Transverse colon (tissue), 4 donors: ENCODE measurements around the gene FLCN. TPM values are rescaled to one million over a fixed set of nuclear protein-coding genes. Genes with fewer than 3 reads are reported as not detected.

ENCODE experiments used
- DNase-seq: peaks from one replicate; pipeline ENCODE4 v3.0.0-alpha.2; 2019
- H3K27ac ChIP-seq, 4 donors: fragments of 200-600 bp; sonication (generic); 2 replicates each; pipeline ENCODE4 v1.5.1; 2016 to 2018; ENCODE audit warnings: inconsistent platforms in 4 of 4
- H3K27me3 ChIP-seq: fragments of 200-600 bp; sonication (generic); 2 replicates; pipeline ENCODE4 v1.5.1; 2017; ENCODE audit warnings: inconsistent platforms
- H3K36me3 ChIP-seq, 4 donors: fragments of 200-600 bp; sonication (generic); 2 replicates each; pipeline ENCODE4 v1.5.1; 2017 to 2019; ENCODE audit warnings: inconsistent platforms in 4 of 4
- H3K4me1 ChIP-seq, 4 donors: fragments of 200-600 bp; sonication (generic); 2 replicates each; pipeline ENCODE4 v1.5.1; 2017 to 2020; ENCODE audit warnings: inconsistent platforms in 4 of 4
- H3K4me3 ChIP-seq, 4 donors: fragments of 200-600 bp; sonication (generic); 1 replicate in 1 of 4; 2 replicates in 3 of 4; pipeline versions ENCODE4 v1.5.1 to v1.6.1; 2017 to 2019; ENCODE audit warnings: inconsistent platforms in 4 of 4
- H3K9me3 ChIP-seq, 2 donors: fragments of 200-600 bp; sonication (generic); 2 replicates each; pipeline ENCODE4 v1.5.1; 2017 to 2019; ENCODE audit warnings: inconsistent platforms in 2 of 2
- EP300 ChIP-seq: sonication (generic); formaldehyde crosslinking; IDR thresholded peaks from one replicate; pipeline ENCODE4 v1.6.1; 2017; ENCODE audit warnings: antibody characterized with exemption, low read depth
- POLR2A ChIP-seq: fragments of 450-650 bp; IDR thresholded peaks from one replicate; pipeline ENCODE4 v1.6.1; 2016; ENCODE audit warnings: antibody characterized with exemption, mild to moderate bottlenecking, moderate library complexity
- POLR2AphosphoS5 ChIP-seq, 3 donors: sonication (generic); formaldehyde crosslinking; IDR thresholded peaks; one replicate each; pipeline ENCODE4 v1.6.1; 2016; ENCODE audit warnings: antibody characterized with exemption in 3 of 3
- WGBS, 2 donors: methylation state at CpG; one replicate each; pipeline ENCODE4 v1.1.5; 2018; ENCODE audit warnings: low coverage in 1 of 2; 5-methylcytosine and 5-hydroxymethylcytosine counted together
- in situ Hi-C, 4 donors: fragments of 200-750 bp; cut with MboI; loops; one replicate each; pipeline versions ENCODE4 v1.15.0 to v1.15.1; 2017; ENCODE audit warnings: low sequenced_read_pairs in 3 of 4, low pct_ligation_motif_present in 1 of 4, low pct_unique_long_range_greater_than_20kb in 1 of 4
- intact Hi-C: fragments of 100-400 bp; cut with DNase I; formaldehyde crosslinking; loops from one replicate; pipeline ENCODE4 v1.15.1; 2023; ENCODE audit warnings: low total_unique reads
- total RNA-seq, 4 donors: library from RNA; depleted of rRNA; stranded (reverse); fragments of >200 nt; gene quantifications; one replicate each; pipeline ENCODE4 v1.1.0, GENCODE V29; 2016
- TF ChIP-seq, protein P1 (sequence below), 5 experiments: fragments of 200-600 bp in 3 of 5; fragments of 450-650 bp in 2 of 5; sonication (generic) in 3 of 5; IDR thresholded peaks; 1 replicate in 2 of 5; 2 replicates in 3 of 5; pipeline ENCODE4 v1.5.1; 2016 to 2017; ENCODE audit warnings: antibody characterized with exemption in 5 of 5, inconsistent platforms in 3 of 5, mild to moderate bottlenecking in 2 of 5, moderate library complexity in 1 of 5

Gene FLCN
- total RNA-seq, 4 donors from 2014 or later, result 43.0 to 560 (median 81.1) TPM

DNA sequence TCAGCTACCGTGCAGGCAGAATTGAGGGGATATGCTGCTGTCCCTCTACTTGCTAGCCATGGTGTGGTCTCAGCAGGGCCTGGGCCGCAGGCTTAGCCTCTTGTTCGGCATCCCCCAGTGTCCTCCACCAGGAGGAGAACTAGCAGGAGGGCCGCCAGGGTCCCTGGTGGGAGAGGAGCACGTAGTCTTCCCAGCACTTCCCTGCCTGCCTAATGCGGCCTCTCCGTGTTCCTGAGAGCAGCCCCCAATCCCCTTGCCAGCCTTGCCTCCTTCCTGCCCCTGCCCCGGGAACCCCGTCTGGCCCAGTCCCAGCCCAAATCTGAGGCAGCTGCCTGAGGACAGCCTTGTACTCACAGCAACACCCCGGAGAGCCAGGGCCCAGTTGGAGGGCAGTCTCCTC, 69.0 kb downstream of the FLCN start:
- intact Hi-C loops, result no loop called here
- no peaks in the 10 kb centered on the region for H3K9me3 ChIP-seq
- DNase-seq, result no peak
- H3K36me3 ChIP-seq, result peaks cover 0 to 49% (median 18%) of the 10 kb centered on the region in 4 donors
- TF ChIP-seq POLR2A, result no peak
- no peak for TF ChIP-seq EP300
- TF ChIP-seq, protein P1, sequence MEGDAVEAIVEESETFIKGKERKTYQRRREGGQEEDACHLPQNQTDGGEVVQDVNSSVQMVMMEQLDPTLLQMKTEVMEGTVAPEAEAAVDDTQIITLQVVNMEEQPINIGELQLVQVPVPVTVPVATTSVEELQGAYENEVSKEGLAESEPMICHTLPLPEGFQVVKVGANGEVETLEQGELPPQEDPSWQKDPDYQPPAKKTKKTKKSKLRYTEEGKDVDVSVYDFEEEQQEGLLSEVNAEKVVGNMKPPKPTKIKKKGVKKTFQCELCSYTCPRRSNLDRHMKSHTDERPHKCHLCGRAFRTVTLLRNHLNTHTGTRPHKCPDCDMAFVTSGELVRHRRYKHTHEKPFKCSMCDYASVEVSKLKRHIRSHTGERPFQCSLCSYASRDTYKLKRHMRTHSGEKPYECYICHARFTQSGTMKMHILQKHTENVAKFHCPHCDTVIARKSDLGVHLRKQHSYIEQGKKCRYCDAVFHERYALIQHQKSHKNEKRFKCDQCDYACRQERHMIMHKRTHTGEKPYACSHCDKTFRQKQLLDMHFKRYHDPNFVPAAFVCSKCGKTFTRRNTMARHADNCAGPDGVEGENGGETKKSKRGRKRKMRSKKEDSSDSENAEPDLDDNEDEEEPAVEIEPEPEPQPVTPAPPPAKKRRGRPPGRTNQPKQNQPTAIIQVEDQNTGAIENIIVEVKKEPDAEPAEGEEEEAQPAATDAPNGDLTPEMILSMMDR (IDR thresholded peaks at IDR 0.05), result no peak
- no peak for TF ChIP-seq POLR2AphosphoS5 (IDR thresholded peaks at IDR 0.05)
- in situ Hi-C loops, result no loop called here
- no peaks in the 10 kb centered on the region for H3K4me1 ChIP-seq
- H3K4me3 ChIP-seq, result no peak overlapping the region
- H3K27ac ChIP-seq, result no peak overlapping the region
- 97% methylated on average over 10 of the region's 10 CpGs; no CpG with 5 or more reads in 1 of the 2 donors for WGBS, 2 donors
- no peaks in the 10 kb centered on the region for H3K27me3 ChIP-seq

DNA sequence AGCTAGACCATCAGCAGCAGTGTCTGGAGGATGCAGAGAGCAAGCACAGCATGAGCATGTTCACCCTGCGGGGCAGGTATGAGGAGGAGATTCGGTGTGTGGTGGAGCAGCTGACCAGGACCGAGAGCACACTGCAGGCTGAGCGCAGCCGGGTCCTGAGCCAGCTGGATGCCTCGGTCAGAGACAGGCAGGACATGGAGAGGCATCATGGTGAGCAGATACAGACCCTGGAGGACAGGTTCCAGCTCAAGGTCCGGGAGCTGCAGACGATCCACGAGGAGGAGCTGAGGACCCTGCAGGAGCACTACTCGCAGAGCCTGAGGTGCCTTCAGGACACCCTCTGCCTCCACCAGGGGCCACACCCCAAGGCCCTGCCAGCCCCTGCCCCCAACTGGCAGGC, 69.6 kb downstream of the FLCN start:
- Histone ChIP-seq H3K27ac (no peak overlapping the region), H3K9me3 (no peaks in the 10 kb centered on the region), H3K27me3 (no peaks in the 10 kb centered on the region), H3K36me3 (peaks cover 0 to 46% (median 17%) of the 10 kb centered on the region in 4 donors), H3K4me1 (no peaks in the 10 kb centered on the region), H3K4me3 (no peak overlapping the region)
- in situ Hi-C loops, result no loop called here
- TF ChIP-seq, protein P1 (IDR thresholded peaks at IDR 0.05), result no peak
- no peak for TF ChIP-seq EP300
- TF ChIP-seq POLR2AphosphoS5 (IDR thresholded peaks at IDR 0.05), result no peak
- no peak for TF ChIP-seq POLR2A
- 91% methylated on average over 10 of the region's 10 CpGs; no CpG with 5 or more reads in 1 of the 2 donors for WGBS, 2 donors
- intact Hi-C loops, result no loop called here
- DNase-seq, result no peak

DNA sequence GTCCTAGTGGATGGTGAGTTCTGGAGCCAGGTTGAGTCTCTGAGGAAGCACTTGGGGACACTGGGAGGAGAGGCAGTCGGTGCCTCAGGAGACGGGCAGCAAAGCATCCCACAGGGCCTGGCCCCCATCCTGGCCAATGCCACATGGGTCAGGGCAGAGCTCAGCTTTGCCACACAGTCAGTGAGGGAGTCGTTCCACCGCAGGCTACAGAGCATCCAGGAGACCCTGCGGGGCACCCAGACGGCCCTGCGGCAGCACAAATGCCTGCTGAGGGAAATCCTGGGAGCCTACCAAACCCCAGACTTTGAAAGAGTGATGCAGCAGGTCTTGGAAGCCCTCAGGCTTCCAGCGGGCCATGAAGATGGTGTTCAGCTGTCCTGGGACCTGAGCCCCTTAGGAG, 70.5 kb downstream of the FLCN start:
- H3K4me3 ChIP-seq, result no peak overlapping the region
- H3K9me3 ChIP-seq, result no peaks in the 10 kb centered on the region
- intact Hi-C loops (no loop called here), in situ Hi-C loops (no loop called here)
- H3K4me1 ChIP-seq, result no peaks in the 10 kb centered on the region
- TF ChIP-seq EP300 (no peak), POLR2AphosphoS5 (IDR thresholded peaks at IDR 0.05) (no peak), POLR2A (no peak)
- TF ChIP-seq, protein P1 (IDR thresholded peaks at IDR 0.05), result no peak
- H3K36me3 ChIP-seq, result peaks cover 0 to 43% (median 21%) of the 10 kb centered on the region in 4 donors
- WGBS, 2 donors, result 96% methylated on average over 8 of the region's 8 CpGs; no CpG with 5 or more reads in 1 of the 2 donors
- no peak overlapping the region for H3K27ac ChIP-seq
- no peaks in the 10 kb centered on the region for H3K27me3 ChIP-seq
- no peak for DNase-seq

DNA sequence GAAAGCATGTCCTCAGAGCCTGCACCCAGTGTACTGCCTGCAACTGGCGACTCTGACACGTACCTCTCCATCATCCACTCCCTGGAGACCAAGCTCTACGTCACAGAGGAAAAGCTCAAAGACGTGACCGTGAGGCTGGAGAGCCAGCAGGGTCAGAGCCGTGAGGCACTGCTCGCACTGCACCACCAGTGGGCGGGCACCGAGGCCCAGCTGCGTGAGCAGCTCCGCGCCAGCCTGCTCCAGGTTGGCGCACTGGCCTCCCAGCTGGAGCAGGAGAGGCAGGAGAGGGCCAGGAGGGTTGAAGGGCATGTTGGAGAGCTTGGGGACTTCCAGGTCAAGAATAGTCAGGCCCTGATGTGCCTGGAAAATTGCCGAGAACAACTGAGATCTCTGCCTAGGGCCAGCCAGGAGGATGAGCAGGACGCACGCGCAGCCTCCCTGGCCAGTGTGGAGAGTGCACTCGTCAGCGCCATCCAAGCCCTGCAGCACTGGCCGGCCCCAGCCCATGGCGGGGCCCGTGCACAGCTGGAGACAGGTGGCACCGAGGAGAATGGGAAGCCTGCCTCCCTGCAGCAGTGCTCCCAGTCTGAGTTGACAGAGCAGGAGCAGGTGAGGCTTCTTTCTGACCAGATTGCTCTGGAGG, 71.2 kb downstream of the FLCN start:
- no peaks in the 10 kb centered on the region for H3K9me3 ChIP-seq
- in situ Hi-C loops, result no loop called here
- DNase-seq, result no peak
- no peaks in the 10 kb centered on the region for H3K27me3 ChIP-seq
- H3K27ac ChIP-seq, result no peak overlapping the region
- no peak for TF ChIP-seq POLR2A
- TF ChIP-seq, protein P1 (IDR thresholded peaks at IDR 0.05), result no peak
- TF ChIP-seq POLR2AphosphoS5 (IDR thresholded peaks at IDR 0.05), result no peak
- no peak for TF ChIP-seq EP300
- H3K4me1 ChIP-seq, result no peaks in the 10 kb centered on the region
- H3K4me3 ChIP-seq, result no peak overlapping the region
- intact Hi-C loops, result no loop called here
- H3K36me3 ChIP-seq, result peaks cover 0 to 48% (median 23%) of the 10 kb centered on the region in 4 donors
- WGBS, 2 donors, result 93% methylated on average over 16 of the region's 23 CpGs; no CpG with 5 or more reads in 1 of the 2 donors
